Measurements from ENCODE around the gene TMEM44. TPM values are rescaled to one million over a fixed set of nuclear protein-coding genes. Genes with fewer than 3 reads are reported as not detected.
A peak's percentile ranks its signal among the peaks of the same experiment; 100 is the strongest.

The TMEM44 gene
- total and polyA plus RNA-seq, 4 donors, result 7.0 to 31.5 (median 11.5) TPM

- no peaks in the 10 kb centered on the region for H3K4me1 ChIP-seq (ENCODE audit: control insufficient read depth in 1 of 2, insufficient read depth in 2 of 2, low read length in 2 of 2)
- H3K27ac ChIP-seq (ENCODE audit: low read depth in 1 of 2, low read length in 2 of 2), result no peak overlapping the region
- H3K4me3 ChIP-seq (ENCODE audit: low read length in 2 of 2), result no peak overlapping the region
- no peaks in the 10 kb centered on the region for H3K9me3 ChIP-seq (ENCODE audit: control insufficient read depth, low read length)
- ATAC-seq (ENCODE audit: low FRiP score), result no peak
- 78 to 79% methylated on average over 15 of the region's 15 CpGs for WGBS, 2 donors
- intact Hi-C loops (cut with DNase I), result loop anchor here (5.0 kb wide), 4 partner anchors 38 to 103 kb away; partner anchors contain the start of gene ATP13A3 (in 1 of the 2)
- DNase-seq, result no peak
- no peaks in the 10 kb centered on the region for H3K36me3 ChIP-seq (ENCODE audit: control insufficient read depth in 1 of 2, insufficient read depth in 2 of 2, low read length in 1 of 2)
- no peaks in the 10 kb centered on the region for H3K27me3 ChIP-seq (ENCODE audit: control insufficient read depth in 1 of 2, insufficient read depth in 2 of 2, low read length in 1 of 2)
Measured at GRCh38 chr3:194574639-194575483, 58.4 kb downstream of the TMEM44 start.

- WGBS, 2 donors, result 79% methylated on average over 10 of the region's 10 CpGs
- no peaks in the 10 kb centered on the region for H3K4me1 ChIP-seq (ENCODE audit: control insufficient read depth in 1 of 2, insufficient read depth in 2 of 2, low read length in 2 of 2)
- DNase-seq (no peak), ATAC-seq (ENCODE audit: low FRiP score) (peak; percentile 58)
- no peaks in the 10 kb centered on the region for H3K36me3 ChIP-seq (ENCODE audit: control insufficient read depth in 1 of 2, insufficient read depth in 2 of 2, low read length in 1 of 2)
- no peaks in the 10 kb centered on the region for H3K9me3 ChIP-seq (ENCODE audit: control insufficient read depth, low read length)
- H3K27ac ChIP-seq (ENCODE audit: low read depth in 1 of 2, low read length in 2 of 2), result peak overlapping the region in 1 of 2 donors; percentile 21
- intact Hi-C loops (cut with DNase I), result loop anchor here (5.0 kb wide), 4 partner anchors 37 to 102 kb away; partner anchors contain the start of gene ATP13A3 (in 1 of the 2)
- H3K27me3 ChIP-seq (ENCODE audit: control insufficient read depth in 1 of 2, insufficient read depth in 2 of 2, low read length in 1 of 2), result no peaks in the 10 kb centered on the region
- no peak overlapping the region for H3K4me3 ChIP-seq (ENCODE audit: low read length in 2 of 2)
Measured at GRCh38 chr3:194573680-194574437, 59.4 kb downstream of the TMEM44 start.

- no peak for DNase-seq
- intact Hi-C loops (cut with DNase I), result loop anchor here (5.0 kb wide), 4 partner anchors 36 to 101 kb away; partner anchors contain the start of gene ATP13A3 (in 1 of the 2)
- ATAC-seq (ENCODE audit: low FRiP score), result no peak
- WGBS, 2 donors, result 91% methylated on average over 16 of the region's 16 CpGs
- no peak overlapping the region for H3K4me3 ChIP-seq (ENCODE audit: low read length in 2 of 2)
- H3K27ac ChIP-seq (ENCODE audit: low read depth in 1 of 2, low read length in 2 of 2), result peak overlapping the region in 1 of 2 donors; percentile 65
- H3K27me3 ChIP-seq (ENCODE audit: control insufficient read depth in 1 of 2, insufficient read depth in 2 of 2, low read length in 1 of 2), result no peaks in the 10 kb centered on the region
- H3K36me3 ChIP-seq (ENCODE audit: control insufficient read depth in 1 of 2, insufficient read depth in 2 of 2, low read length in 1 of 2), result no peaks in the 10 kb centered on the region
- H3K4me1 ChIP-seq (ENCODE audit: control insufficient read depth in 1 of 2, insufficient read depth in 2 of 2, low read length in 2 of 2), result no peaks in the 10 kb centered on the region
- no peaks in the 10 kb centered on the region for H3K9me3 ChIP-seq (ENCODE audit: control insufficient read depth, low read length)
Measured at GRCh38 chr3:194572944-194573491, 60.2 kb downstream of the TMEM44 start.

- Histone ChIP-seq H3K27me3 (ENCODE audit: control insufficient read depth in 1 of 2, insufficient read depth in 2 of 2, low read length in 1 of 2) (no peaks in the 10 kb centered on the region), H3K4me3 (ENCODE audit: low read length in 2 of 2) (no peak overlapping the region), H3K36me3 (ENCODE audit: control insufficient read depth in 1 of 2, insufficient read depth in 2 of 2, low read length in 1 of 2) (no peaks in the 10 kb centered on the region), H3K27ac (ENCODE audit: low read depth in 1 of 2, low read length in 2 of 2) (peak overlapping the region; percentile 46 to 87), H3K4me1 (ENCODE audit: control insufficient read depth in 1 of 2, insufficient read depth in 2 of 2, low read length in 2 of 2) (no peaks in the 10 kb centered on the region), H3K9me3 (ENCODE audit: control insufficient read depth, low read length) (no peaks in the 10 kb centered on the region)
- ATAC-seq (ENCODE audit: low FRiP score) (peak; percentile 76), DNase-seq (peak; percentile 86 to 93)
- intact Hi-C loops (cut with DNase I), result loop anchor here (5.0 kb wide), 4 partner anchors 35 to 100 kb away; partner anchors contain the start of gene ATP13A3 (in 1 of the 2)
- WGBS, 2 donors, result 8 to 11% methylated on average over 18 of the region's 18 CpGs
Measured at GRCh38 chr3:194572143-194572789, 61.0 kb downstream of the TMEM44 start.

GRCh38 chr3:194571491-194572142, 61.6 kb downstream of the TMEM44 start:
- Histone ChIP-seq H3K27me3 (ENCODE audit: control insufficient read depth in 1 of 2, insufficient read depth in 2 of 2, low read length in 1 of 2) (no peaks in the 10 kb centered on the region), H3K4me3 (ENCODE audit: low read length in 2 of 2) (no peak overlapping the region), H3K9me3 (ENCODE audit: control insufficient read depth, low read length) (no peaks in the 10 kb centered on the region), H3K36me3 (ENCODE audit: control insufficient read depth in 1 of 2, insufficient read depth in 2 of 2, low read length in 1 of 2) (no peaks in the 10 kb centered on the region), H3K27ac (ENCODE audit: low read depth in 1 of 2, low read length in 2 of 2) (peak overlapping the region; percentile 46 to 87), H3K4me1 (ENCODE audit: control insufficient read depth in 1 of 2, insufficient read depth in 2 of 2, low read length in 2 of 2) (no peaks in the 10 kb centered on the region)
- WGBS, 2 donors, result 61 to 70% methylated on average over 16 of the region's 16 CpGs
- no peak for DNase-seq
- intact Hi-C loops (cut with DNase I), result loop anchor here (5.0 kb wide), 4 partner anchors 34 to 99 kb away; partner anchors contain the start of gene ATP13A3 (in 1 of the 2)
- no peak for ATAC-seq (ENCODE audit: low FRiP score)

GRCh38 chr3:194570898-194571297, 62.3 kb downstream of the TMEM44 start:
- Histone ChIP-seq H3K4me1 (ENCODE audit: control insufficient read depth in 1 of 2, insufficient read depth in 2 of 2, low read length in 2 of 2) (no peaks in the 10 kb centered on the region), H3K27ac (ENCODE audit: low read depth in 1 of 2, low read length in 2 of 2) (no peak overlapping the region), H3K27me3 (ENCODE audit: control insufficient read depth in 1 of 2, insufficient read depth in 2 of 2, low read length in 1 of 2) (no peaks in the 10 kb centered on the region), H3K9me3 (ENCODE audit: control insufficient read depth, low read length) (no peaks in the 10 kb centered on the region), H3K4me3 (ENCODE audit: low read length in 2 of 2) (no peak overlapping the region), H3K36me3 (ENCODE audit: control insufficient read depth in 1 of 2, insufficient read depth in 2 of 2, low read length in 1 of 2) (no peaks in the 10 kb centered on the region)
- WGBS, 2 donors, result 94 to 95% methylated on average over 8 of the region's 8 CpGs
- ATAC-seq (ENCODE audit: low FRiP score), result no peak
- no peak for DNase-seq
- intact Hi-C loops (cut with DNase I), result loop anchor here (5.0 kb wide), 4 partner anchors 34 to 99 kb away; partner anchors contain the start of gene ATP13A3 (in 1 of the 2)

GRCh38 chr3:194570235-194570634, 63.0 kb downstream of the TMEM44 start:
- Histone ChIP-seq H3K27me3 (ENCODE audit: control insufficient read depth in 1 of 2, insufficient read depth in 2 of 2, low read length in 1 of 2) (no peaks in the 10 kb centered on the region), H3K9me3 (ENCODE audit: control insufficient read depth, low read length) (no peaks in the 10 kb centered on the region), H3K27ac (ENCODE audit: low read depth in 1 of 2, low read length in 2 of 2) (no peak overlapping the region), H3K4me3 (ENCODE audit: low read length in 2 of 2) (no peak overlapping the region), H3K36me3 (ENCODE audit: control insufficient read depth in 1 of 2, insufficient read depth in 2 of 2, low read length in 1 of 2) (no peaks in the 10 kb centered on the region), H3K4me1 (ENCODE audit: control insufficient read depth in 1 of 2, insufficient read depth in 2 of 2, low read length in 2 of 2) (no peaks in the 10 kb centered on the region)
- DNase-seq (peak in 1 of 2 donors; percentile 69), ATAC-seq (ENCODE audit: low FRiP score) (no peak)
- WGBS, 2 donors, result 94 to 96% methylated on average over 13 of the region's 13 CpGs
- intact Hi-C loops (cut with DNase I), result loop anchor here (5.0 kb wide), 4 partner anchors 33 to 98 kb away; partner anchors contain the start of gene ATP13A3 (in 1 of the 2)
